CD8-positive, alpha-beta memory T cell (primary cell): ENCODE measurements around the gene HS6ST3. TPM values are rescaled to one million over a fixed set of nuclear protein-coding genes. Genes with fewer than 3 reads are reported as not detected.

Experiments used
- CTCF ChIA-PET: fragments of 350-600 bp; sonication (Branson Sonifier 250); formaldehyde crosslinking; loops from one replicate; lab custom pipeline; 2021; ENCODE audit warnings: antibody characterized with exemption; lab: Charles Lee
- POLR2A ChIA-PET: fragments of 350-600 bp; sonication (Branson Sonifier 250); formaldehyde crosslinking; loops from one replicate; lab custom pipeline; 2021; ENCODE audit warnings: antibody characterized with exemption; lab: Charles Lee
- DNase-seq, 5 donors: peaks; one replicate each; pipeline versions ENCODE4 v3.0.0 to v3.0.0-alpha.2; 2020 to 2022; ENCODE audit warnings: mixed read lengths in 1 of 5
- H3K27ac ChIP-seq: one replicate; pipeline ENCODE4 v1.7.0; 2013; ENCODE audit warnings: low read depth, mild to moderate bottlenecking, low read length, moderate library complexity
- H3K27me3 ChIP-seq: 2 replicates; pipeline ENCODE4 v1.7.0; 2013; ENCODE audit warnings: low read length, mild to moderate bottlenecking; ENCODE audit not compliant: insufficient read depth, poor library complexity, severe bottlenecking
- H3K36me3 ChIP-seq: 2 replicates; pipeline ENCODE4 v1.7.0; 2013; ENCODE audit warnings: mild to moderate bottlenecking, low read length, moderate library complexity; ENCODE audit not compliant: insufficient read depth
- H3K4me1 ChIP-seq: 2 replicates; pipeline ENCODE4 v1.7.0; 2013; ENCODE audit warnings: mild to moderate bottlenecking, low read length, moderate library complexity; ENCODE audit not compliant: insufficient read depth
- H3K4me3 ChIP-seq: 2 replicates; pipeline ENCODE4 v1.7.0; 2013; ENCODE audit warnings: mild to moderate bottlenecking, low read length
- H3K9me3 ChIP-seq: 2 replicates; pipeline ENCODE4 v1.7.0; 2013; ENCODE audit warnings: mild to moderate bottlenecking, low read length
- H3K27ac Mint-ChIP-seq, 8 donors: one replicate each; pipeline ENCODE4 v1.8.0; 2020 to 2021; ENCODE audit warnings: mixed read lengths in 8 of 8, mild to moderate bottlenecking in 6 of 8, inconsistent platforms in 3 of 8, moderate library complexity in 3 of 8
- H3K27me3 Mint-ChIP-seq, 2 donors: one replicate each; pipeline ENCODE4 v1.8.0; 2020 to 2021; ENCODE audit warnings: mixed read lengths in 2 of 2, mild to moderate bottlenecking in 1 of 2, moderate library complexity in 1 of 2
- H3K36me3 Mint-ChIP-seq, 3 donors: one replicate each; pipeline ENCODE4 v1.8.0; 2020 to 2021; ENCODE audit warnings: mixed read lengths in 3 of 3, inconsistent platforms in 1 of 3, mild to moderate bottlenecking in 1 of 3
- H3K4me1 Mint-ChIP-seq, 3 donors: one replicate each; pipeline ENCODE4 v1.8.0; 2020 to 2021; ENCODE audit warnings: mixed read lengths in 3 of 3, inconsistent platforms in 1 of 3, mild to moderate bottlenecking in 1 of 3
- H3K4me3 Mint-ChIP-seq, 7 donors: one replicate each; pipeline ENCODE4 v1.8.0; 2020 to 2021; ENCODE audit warnings: mixed read lengths in 7 of 7, mild to moderate bottlenecking in 6 of 7, moderate library complexity in 4 of 7, inconsistent platforms in 2 of 7
- H3K9me3 Mint-ChIP-seq, 5 donors: one replicate each; pipeline ENCODE4 v1.8.0; 2020 to 2022; ENCODE audit warnings: mixed read lengths in 5 of 5, mild to moderate bottlenecking in 3 of 5, moderate library complexity in 2 of 5, inconsistent platforms in 1 of 5
- polyA plus RNA-seq: library from polyadenylated mRNA; unstranded; fragments of 300-500 nt; fragmentation: Illumina TruSeq; gene quantifications from one replicate; pipeline ENCODE4 v1.2.3, GENCODE V29; 2021
- total RNA-seq, 2 experiments: library from RNA; stranded (reverse); gene quantifications; one replicate each; pipeline ENCODE4 v1.2.3, GENCODE V29; 2021

The HS6ST3 gene
- total and polyA plus RNA-seq, 3 experiments from 2014 or later, result not detected

- CTCF ChIA-PET, result no interaction called here
- Mint-ChIP-seq H3K9me3 (peaks cover 0 to 8% (median 2%) of the 10 kb centered on the region in 5 donors), H3K27me3 (peaks cover 0 to 3% of the 10 kb centered on the region in 2 donors), H3K27ac (no peak overlapping the region), H3K4me3 (no peak overlapping the region), H3K36me3 (no peaks in the 10 kb centered on the region), H3K4me1 (no peaks in the 10 kb centered on the region)
- H3K4me1 ChIP-seq, result no peaks in the 10 kb centered on the region
- no peak overlapping the region for H3K4me3 ChIP-seq
- no peak overlapping the region for H3K27ac ChIP-seq
- no peaks in the 10 kb centered on the region for H3K36me3 ChIP-seq
- no peak for DNase-seq
- H3K27me3 ChIP-seq, result no peaks in the 10 kb centered on the region
- H3K9me3 ChIP-seq, result no peaks in the 10 kb centered on the region
- POLR2A ChIA-PET, result no interaction called here
Measured at GRCh38 chr13:96686286-96686685, 596.4 kb downstream of the HS6ST3 start.

GRCh38 chr13:96687191-96687590 lies 597.3 kb downstream of the HS6ST3 start:
- Mint-ChIP-seq H3K4me3 (no peak overlapping the region), H3K27ac (no peak overlapping the region), H3K9me3 (peaks cover 0 to 8% (median 3%) of the 10 kb centered on the region in 5 donors), H3K27me3 (peaks cover 0 to 3% of the 10 kb centered on the region in 2 donors), H3K4me1 (no peaks in the 10 kb centered on the region), H3K36me3 (no peaks in the 10 kb centered on the region)
- H3K4me3 ChIP-seq, result no peak overlapping the region
- H3K4me1 ChIP-seq, result no peaks in the 10 kb centered on the region
- no peaks in the 10 kb centered on the region for H3K9me3 ChIP-seq
- H3K27me3 ChIP-seq, result no peaks in the 10 kb centered on the region
- POLR2A ChIA-PET, result no interaction called here
- CTCF ChIA-PET, result no interaction called here
- H3K27ac ChIP-seq, result no peak overlapping the region
- DNase-seq, result no peak
- no peaks in the 10 kb centered on the region for H3K36me3 ChIP-seq

GRCh38 chr13:96690998-96691397 lies 601.1 kb downstream of the HS6ST3 start:
- DNase-seq, result no peak
- Mint-ChIP-seq H3K36me3 (no peaks in the 10 kb centered on the region), H3K4me3 (no peak overlapping the region), H3K4me1 (no peaks in the 10 kb centered on the region), H3K27me3 (peaks cover 0 to 3% of the 10 kb centered on the region in 2 donors), H3K9me3 (peaks cover 0 to 12% (median 7%) of the 10 kb centered on the region in 5 donors), H3K27ac (no peak overlapping the region)
- Histone ChIP-seq H3K27ac (no peak overlapping the region), H3K4me3 (no peak overlapping the region), H3K4me1 (no peaks in the 10 kb centered on the region), H3K36me3 (no peaks in the 10 kb centered on the region), H3K27me3 (no peaks in the 10 kb centered on the region), H3K9me3 (no peaks in the 10 kb centered on the region)
- CTCF ChIA-PET, result no interaction called here
- POLR2A ChIA-PET, result no interaction called here

GRCh38 chr13:96696389-96696900 lies 606.5 kb downstream of the HS6ST3 start:
- Mint-ChIP-seq H3K9me3 (peaks cover 4 to 12% (median 9%) of the 10 kb centered on the region in 5 donors), H3K27me3 (no peaks in the 10 kb centered on the region), H3K36me3 (no peaks in the 10 kb centered on the region), H3K27ac (no peak overlapping the region), H3K4me1 (no peaks in the 10 kb centered on the region), H3K4me3 (no peak overlapping the region)
- no peaks in the 10 kb centered on the region for H3K27me3 ChIP-seq
- no peaks in the 10 kb centered on the region for H3K9me3 ChIP-seq
- no peak overlapping the region for H3K27ac ChIP-seq
- ChIA-PET POLR2A (no interaction called here), CTCF (no interaction called here)
- H3K4me3 ChIP-seq, result no peak overlapping the region
- no peaks in the 10 kb centered on the region for H3K4me1 ChIP-seq
- no peak for DNase-seq
- no peaks in the 10 kb centered on the region for H3K36me3 ChIP-seq

GRCh38 chr13:96700657-96701056 lies 610.8 kb downstream of the HS6ST3 start:
- Histone ChIP-seq H3K36me3 (no peaks in the 10 kb centered on the region), H3K27me3 (no peaks in the 10 kb centered on the region), H3K4me1 (no peaks in the 10 kb centered on the region), H3K9me3 (no peaks in the 10 kb centered on the region), H3K27ac (no peak overlapping the region), H3K4me3 (no peak overlapping the region)
- Mint-ChIP-seq H3K27me3 (no peaks in the 10 kb centered on the region), H3K27ac (no peak overlapping the region), H3K36me3 (no peaks in the 10 kb centered on the region), H3K4me1 (no peaks in the 10 kb centered on the region), H3K9me3 (peaks cover 3 to 10% (median 4%) of the 10 kb centered on the region in 5 donors), H3K4me3 (no peak overlapping the region)
- no peak for DNase-seq
- POLR2A ChIA-PET, result no interaction called here
- CTCF ChIA-PET, result no interaction called here

- Histone ChIP-seq H3K36me3 (no peaks in the 10 kb centered on the region), H3K4me1 (no peaks in the 10 kb centered on the region), H3K27ac (no peak overlapping the region), H3K4me3 (no peak overlapping the region), H3K9me3 (no peaks in the 10 kb centered on the region), H3K27me3 (no peaks in the 10 kb centered on the region)
- Mint-ChIP-seq H3K27me3 (no peaks in the 10 kb centered on the region), H3K36me3 (no peaks in the 10 kb centered on the region), H3K4me1 (no peaks in the 10 kb centered on the region), H3K9me3 (peaks cover 2 to 16% (median 4%) of the 10 kb centered on the region in 5 donors), H3K4me3 (no peak overlapping the region), H3K27ac (no peak overlapping the region)
- CTCF ChIA-PET, result no interaction called here
- no peak for DNase-seq
- POLR2A ChIA-PET, result no interaction called here
Measured at GRCh38 chr13:96707146-96707545, 617.2 kb downstream of the HS6ST3 start.

GRCh38 chr13:96710166-96710862 lies 620.4 kb downstream of the HS6ST3 start:
- Mint-ChIP-seq H3K4me3 (no peak overlapping the region), H3K27ac (no peak overlapping the region), H3K36me3 (no peaks in the 10 kb centered on the region), H3K27me3 (no peaks in the 10 kb centered on the region), H3K9me3 (peaks cover 2 to 12% (median 4%) of the 10 kb centered on the region in 5 donors), H3K4me1 (no peaks in the 10 kb centered on the region)
- no peaks in the 10 kb centered on the region for H3K36me3 ChIP-seq
- no peaks in the 10 kb centered on the region for H3K27me3 ChIP-seq
- no peaks in the 10 kb centered on the region for H3K9me3 ChIP-seq
- POLR2A ChIA-PET, result no interaction called here
- no peaks in the 10 kb centered on the region for H3K4me1 ChIP-seq
- DNase-seq, result no peak
- H3K4me3 ChIP-seq, result no peak overlapping the region
- H3K27ac ChIP-seq, result no peak overlapping the region
- CTCF ChIA-PET, result no interaction called here

- CTCF ChIA-PET, result no interaction called here
- H3K4me3 ChIP-seq, result no peak overlapping the region
- H3K27ac ChIP-seq, result no peak overlapping the region
- Mint-ChIP-seq H3K9me3 (peaks cover 0 to 11% (median 0%) of the 10 kb centered on the region in 5 donors), H3K4me1 (no peaks in the 10 kb centered on the region), H3K36me3 (no peaks in the 10 kb centered on the region), H3K27ac (no peak overlapping the region), H3K4me3 (no peak overlapping the region), H3K27me3 (no peaks in the 10 kb centered on the region)
- no peaks in the 10 kb centered on the region for H3K36me3 ChIP-seq
- no peaks in the 10 kb centered on the region for H3K4me1 ChIP-seq
- DNase-seq, result no peak
- POLR2A ChIA-PET, result no interaction called here
- no peaks in the 10 kb centered on the region for H3K9me3 ChIP-seq
- no peaks in the 10 kb centered on the region for H3K27me3 ChIP-seq
Measured at GRCh38 chr13:96720446-96720845, 630.5 kb downstream of the HS6ST3 start.
